ENCODE measurements around the gene XRCC3. TPM values are rescaled to one million over a fixed set of nuclear protein-coding genes. Genes with fewer than 3 reads are reported as not detected.

The XRCC3 gene
- total RNA-seq, 1 donor from 2014 or later: 5.6 TPM

- ATAC-seq (peak; percentile 28), DNase-seq (no peak)
- Histone ChIP-seq H3K4me1 (peaks cover 20% of the 10 kb centered on the region), H3K27me3 (no peaks in the 10 kb centered on the region), H3K9me3 (no peaks in the 10 kb centered on the region), H3K27ac (no peak overlapping the region), H3K4me3 (no peak overlapping the region), H3K36me3 (peaks cover 61% of the 10 kb centered on the region)
- intact Hi-C loops (cut with DNase I): no loop called here
- TF ChIP-seq CTCF (IDR thresholded peaks at IDR 0.05): no peak
Measured at GRCh38 chr14:103740991-103741689, 25.9 kb upstream of the XRCC3 start.

GRCh38 chr14:103739793-103740501, 24.7 kb upstream of the XRCC3 start:
- Histone ChIP-seq H3K4me1 (peaks cover 26% of the 10 kb centered on the region), H3K27me3 (no peaks in the 10 kb centered on the region), H3K27ac (no peak overlapping the region), H3K36me3 (peaks cover 68% of the 10 kb centered on the region), H3K9me3 (no peaks in the 10 kb centered on the region), H3K4me3 (no peak overlapping the region)
- intact Hi-C loops (cut with DNase I): no loop called here
- TF ChIP-seq CTCF (IDR thresholded peaks at IDR 0.05): no peak
- no peak for DNase-seq
- ATAC-seq: no peak

DNA sequence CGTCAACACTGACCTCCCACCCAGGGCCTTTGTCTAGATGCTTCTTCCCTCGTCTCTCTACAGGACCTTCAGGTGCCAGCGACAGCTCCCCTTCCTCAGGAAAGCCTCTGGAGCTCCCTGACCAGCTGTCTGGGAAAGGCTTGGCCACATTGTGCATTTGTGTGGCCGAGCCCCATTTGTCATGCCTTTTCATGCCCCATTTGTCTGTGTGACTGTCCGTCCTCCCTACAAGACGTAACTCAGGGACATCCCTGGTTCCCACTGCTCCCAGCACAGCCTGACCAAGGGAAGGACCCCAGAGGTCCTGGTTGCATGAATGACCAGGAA, 24.2 kb upstream of the XRCC3 start:
- Histone ChIP-seq H3K4me3 (no peak overlapping the region), H3K4me1 (peaks cover 26% of the 10 kb centered on the region), H3K27ac (no peak overlapping the region), H3K27me3 (no peaks in the 10 kb centered on the region), H3K36me3 (peaks cover 74% of the 10 kb centered on the region), H3K9me3 (no peaks in the 10 kb centered on the region)
- TF ChIP-seq CTCF (IDR thresholded peaks at IDR 0.05): no peak
- DNase-seq (no peak), ATAC-seq (no peak)
- intact Hi-C loops (cut with DNase I): no loop called here

DNA sequence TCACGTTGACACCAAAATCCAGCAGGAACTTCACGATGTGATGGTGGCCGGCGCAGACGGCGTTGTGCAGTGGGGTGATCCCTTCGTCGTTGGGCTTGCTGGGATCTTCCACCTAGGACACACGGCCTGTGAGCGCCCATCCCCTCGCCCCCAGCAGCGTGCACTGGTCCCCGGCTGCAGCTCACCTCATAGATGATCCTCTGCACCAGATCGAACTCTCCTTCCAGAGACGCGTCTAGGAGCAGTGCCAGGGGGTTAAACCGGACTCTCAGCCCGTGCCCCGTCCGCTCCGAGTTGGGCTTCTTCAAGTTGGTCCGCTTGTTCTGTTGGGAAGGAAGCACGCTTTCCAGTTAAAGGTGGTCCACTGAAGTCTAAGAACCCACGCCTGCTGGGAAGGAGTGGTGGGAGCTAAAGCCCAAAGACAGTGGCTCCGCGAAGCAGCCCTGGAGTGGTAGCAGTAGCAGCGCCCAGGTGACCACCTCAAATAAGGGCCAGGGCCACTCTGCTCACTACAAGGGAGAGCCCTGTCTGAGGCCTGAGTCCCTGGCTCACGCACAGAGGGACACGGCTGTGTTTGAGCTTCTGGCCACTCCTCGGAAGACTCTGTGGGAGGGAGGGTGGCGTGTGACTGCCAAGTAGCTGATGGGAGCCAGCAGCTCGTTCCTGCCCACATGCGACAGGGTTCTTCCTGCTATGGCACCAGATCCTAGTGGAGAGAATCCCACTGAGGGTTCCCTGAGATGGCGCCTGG, 23.6 kb upstream of the XRCC3 start:
- H3K27ac ChIP-seq: no peak overlapping the region
- intact Hi-C loops (cut with DNase I): no loop called here
- no peak for TF ChIP-seq CTCF (IDR thresholded peaks at IDR 0.05)
- H3K4me3 ChIP-seq: no peak overlapping the region
- peaks cover 78% of the 10 kb centered on the region for H3K36me3 ChIP-seq
- no peaks in the 10 kb centered on the region for H3K27me3 ChIP-seq
- H3K9me3 ChIP-seq: no peaks in the 10 kb centered on the region
- peaks cover 26% of the 10 kb centered on the region for H3K4me1 ChIP-seq
- no peak for ATAC-seq
- no peak for DNase-seq

- ATAC-seq: no peak
- Histone ChIP-seq H3K36me3 (peaks cover 85% of the 10 kb centered on the region), H3K9me3 (no peaks in the 10 kb centered on the region), H3K4me3 (no peak overlapping the region), H3K4me1 (peaks cover 26% of the 10 kb centered on the region), H3K27ac (no peak overlapping the region), H3K27me3 (no peaks in the 10 kb centered on the region)
- no peak for TF ChIP-seq CTCF (IDR thresholded peaks at IDR 0.05)
- DNase-seq: peak; percentile 25
- intact Hi-C loops (cut with DNase I): no loop called here
Measured at GRCh38 chr14:103738166-103738565, 22.9 kb upstream of the XRCC3 start.
